ENCODE results near the gene PLPPR4. TPM values are rescaled to one million over a fixed set of nuclear protein-coding genes. Genes with fewer than 3 reads are reported as not detected.
A peak's percentile ranks its signal among the peaks of the same experiment; 100 is the strongest.

PLPPR4 gene
- total and polyA plus RNA-seq, 2 of the 4 experiments (the other 2 are of a cell fraction): 4.5 to 7.0 TPM

DNA sequence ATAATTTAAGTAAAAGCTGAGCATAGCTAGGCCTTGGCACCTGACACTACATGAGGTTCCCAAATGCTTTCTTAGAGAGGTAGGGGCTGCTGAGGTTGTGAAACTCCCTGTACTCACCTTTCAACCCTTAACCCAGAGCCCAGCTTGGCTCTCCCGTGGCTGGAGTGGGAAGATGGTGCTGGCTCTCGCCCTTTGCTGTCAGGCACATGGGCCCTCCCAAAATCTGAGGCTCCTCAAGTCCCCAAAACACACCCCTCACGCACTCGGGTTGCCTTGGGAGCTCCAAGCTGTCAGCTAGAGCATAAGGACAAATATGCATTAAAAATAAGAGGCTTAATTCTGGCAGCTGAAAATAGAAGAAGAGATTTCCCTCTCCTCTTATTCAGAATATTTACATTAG is 46.7 kb upstream of the PLPPR4 start:
- TF ChIP-seq CEBPB (IDR thresholded peaks at IDR 0.05; ENCODE audit: low read depth, low read length) (no peak), CTCF (conservative IDR thresholded peaks at IDR 0.05; ENCODE audit: low read depth, low read length) (no peak), FOS (IDR thresholded peaks at IDR 0.05; ENCODE audit: low read depth, low read length) (no peak), MXI1 (IDR thresholded peaks at IDR 0.05; ENCODE audit: borderline replicate concordance, low read depth, low read length) (no peak), POLR2A (IDR thresholded peaks at IDR 0.05; ENCODE audit: low read depth, low read length) (no peak), RCOR1 (IDR thresholded peaks at IDR 0.05; ENCODE audit: insufficient replicate concordance, low read length) (no peak), ELK1 (IDR thresholded peaks at IDR 0.05; ENCODE audit: borderline replicate concordance, low read depth, low read length) (no peak), NFE2L2 (IDR thresholded peaks at IDR 0.05; ENCODE audit: low read depth, low read length) (no peak), CHD1 (IDR thresholded peaks at IDR 0.05; ENCODE audit: low read depth, low read length) (no peak), MAZ (IDR thresholded peaks at IDR 0.05; ENCODE audit: borderline replicate concordance, low read depth, low read length) (no peak), RAD21 (IDR thresholded peaks at IDR 0.05; ENCODE audit: low read length) (no peak), SMC3 (IDR thresholded peaks at IDR 0.05; ENCODE audit: low read depth, low read length) (no peak), BHLHE40 (IDR thresholded peaks at IDR 0.05; ENCODE audit: low read depth, low read length) (no peak), RFX5 (IDR thresholded peaks at IDR 0.05; ENCODE audit: low read depth, low read length) (no peak)
- TF ChIP-seq, protein P1, sequence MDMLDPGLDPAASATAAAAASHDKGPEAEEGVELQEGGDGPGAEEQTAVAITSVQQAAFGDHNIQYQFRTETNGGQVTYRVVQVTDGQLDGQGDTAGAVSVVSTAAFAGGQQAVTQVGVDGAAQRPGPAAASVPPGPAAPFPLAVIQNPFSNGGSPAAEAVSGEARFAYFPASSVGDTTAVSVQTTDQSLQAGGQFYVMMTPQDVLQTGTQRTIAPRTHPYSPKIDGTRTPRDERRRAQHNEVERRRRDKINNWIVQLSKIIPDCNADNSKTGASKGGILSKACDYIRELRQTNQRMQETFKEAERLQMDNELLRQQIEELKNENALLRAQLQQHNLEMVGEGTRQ (IDR thresholded peaks at IDR 0.05; ENCODE audit: low read depth, low read length): no peak
- no peak overlapping the region for H3K56ac ChIP-seq (ENCODE audit: extremely low read depth, insufficient read depth, low read length)
- no peak overlapping the region for H3K4me2 ChIP-seq (ENCODE audit: low read depth, low read length)
- ChIA-PET CTCF (no interaction called here), POLR2A (ENCODE audit: unreplicated experiment) (no interaction called here)
- H2BK15ac ChIP-seq (ENCODE audit: low read depth, low read length): no peak overlapping the region
- H2BK20ac ChIP-seq (ENCODE audit: low read depth, low read length): no peak overlapping the region
- no peak overlapping the region for H3K27ac ChIP-seq (ENCODE audit: insufficient read depth, low read length)
- H3K79me1 ChIP-seq (ENCODE audit: low read depth in 1 of 2, low read length in 2 of 2): no peaks in the 10 kb centered on the region
- in situ Hi-C loops (cut with MboI; ENCODE audit: low sequenced_read_pairs): no loop called here
- H2AFZ ChIP-seq (replicated peaks; ENCODE audit: low read length, poor library complexity): peak overlapping the region; percentile 49
- H3K9ac ChIP-seq (ENCODE audit: low read depth, low read length): no peak overlapping the region
- no TSS peak for BruUV-seq (replicated peaks)
- H3K18ac ChIP-seq (ENCODE audit: low read depth, low read length): no peak overlapping the region
- no peaks in the 10 kb centered on the region for H4K20me1 ChIP-seq (ENCODE audit: insufficient read depth, low read length)
- WGBS, 2 experiments (ENCODE audit: extremely low coverage in 2 of 2, insufficient read length in 1 of 2): no CpG with 5 or more reads among the region's 4 CpGs
- H2BK120ac ChIP-seq (ENCODE audit: low read depth, low read length): no peak overlapping the region
- dilution Hi-C loops (cut with HindIII; ENCODE audit: low sequenced_read_pairs, unreplicated experiment): no loop called here
- no peaks in the 10 kb centered on the region for H3K27me3 ChIP-seq (ENCODE audit: control insufficient read depth, insufficient read depth, low read length)
- intact Hi-C loops (cut with micrococcal nuclease): no loop called here
- H4K91ac ChIP-seq (ENCODE audit: insufficient read depth, low read depth, low read length): no peak overlapping the region
- H3K36me3 ChIP-seq (ENCODE audit: control insufficient read depth, insufficient read depth, low read length): no peaks in the 10 kb centered on the region
- H3K14ac ChIP-seq (replicated peaks; ENCODE audit: low read depth, low read length): peak overlapping the region; percentile 41; the same call in 1 of the 2 replicates
- no peak overlapping the region for H4K8ac ChIP-seq (ENCODE audit: low read depth in 2 of 2, low read length in 2 of 2)
- H3K9me3 ChIP-seq (ENCODE audit: control insufficient read depth, insufficient read depth, low read length): no peaks in the 10 kb centered on the region; the same call in 1 of the 2 replicates
- DNase-seq (no peak), ATAC-seq (ENCODE audit: low read depth) (no peak)
- H2BK5ac ChIP-seq (ENCODE audit: low read depth, low read length, poor library complexity, severe bottlenecking): no peak overlapping the region
- H3K23ac ChIP-seq (ENCODE audit: low read depth, low read length): no peak overlapping the region
- H3K9me1 ChIP-seq (ENCODE audit: insufficient read depth, low read length): no peaks in the 10 kb centered on the region
- H3K4me3 ChIP-seq (ENCODE audit: insufficient read depth, low read depth, low read length): no peak overlapping the region
- no peak overlapping the region for H4K5ac ChIP-seq (ENCODE audit: low read depth, low read length)
- H3K4me1 ChIP-seq (ENCODE audit: control insufficient read depth, insufficient read depth, low read length): no peaks in the 10 kb centered on the region; the same call in 1 of the 2 replicates
- no peak overlapping the region for H2AK5ac ChIP-seq (ENCODE audit: low read depth, low read length)
- H3K4ac ChIP-seq (ENCODE audit: low read depth, low read length): no peak overlapping the region
- H2AK9ac ChIP-seq (replicated peaks; ENCODE audit: low read depth, low read length, poor library complexity): no peak overlapping the region

Data from IMR-90 (cell line).